GM12892 (cell line): ENCODE results near the gene TUBB2A.

Experiments
- POLR2AphosphoS5 ChIP-seq: IDR thresholded peaks from 2 replicates; pipeline ENCODE4 v1.6.1; 2011; ENCODE audit warnings: low read depth, low read length, control low read depth
- TAF1 ChIP-seq: IDR thresholded peaks from 2 replicates; pipeline ENCODE4 v1.6.1; 2011; ENCODE audit warnings: low read depth, mild to moderate bottlenecking, control low read depth, low read length, borderline replicate concordance

DNA sequence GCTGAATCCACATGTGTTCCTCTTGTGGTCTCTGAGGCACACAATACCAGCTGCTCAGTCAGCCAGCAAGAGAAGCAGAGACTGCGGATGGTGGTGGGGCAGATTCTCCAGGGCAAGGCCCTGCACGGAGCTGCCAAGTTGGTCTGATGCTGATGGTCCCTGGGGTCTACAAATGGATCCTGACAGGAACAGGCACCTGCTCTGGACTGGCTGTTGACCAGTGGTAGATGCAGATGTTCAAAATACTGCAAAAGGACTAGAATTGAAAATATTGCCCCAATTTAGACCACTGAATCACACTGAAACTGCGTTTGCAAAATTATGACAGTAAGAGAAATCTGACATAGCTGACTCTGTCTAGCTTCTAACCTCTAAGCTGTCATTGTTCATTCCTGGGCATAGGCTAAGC is 29.6 kb upstream of the TUBB2A start:
- TF ChIP-seq POLR2AphosphoS5: no peak; the same call in 1 of the 2 replicates
- no peak for TF ChIP-seq TAF1
